Fibroblast of lung (primary cell): ENCODE data around the gene SLC6A11. TPM values are rescaled to one million over a fixed set of nuclear protein-coding genes. Genes with fewer than 3 reads are reported as not detected.

Experiments
- DNase-seq, 2 donors: peaks; one replicate each; pipeline versions ENCODE4 v3.0.0 to v3.0.0-alpha.2; 2010; ENCODE audit warnings: low read depth in 2 of 2
- H2AFZ ChIP-seq: 2 replicates; pipeline ENCODE4 v1.5.1; 2012; ENCODE audit warnings: low read length, control low read depth, inconsistent platforms
- H3K27ac ChIP-seq: 2 replicates; pipeline ENCODE4 v1.5.1; 2011; ENCODE audit warnings: low read length, control low read depth; ENCODE audit not compliant: insufficient read depth
- H3K27me3 ChIP-seq: 2 replicates; pipeline ENCODE4 v1.5.1; 2011; ENCODE audit warnings: mild to moderate bottlenecking, low read length; ENCODE audit not compliant: control insufficient read depth, insufficient read depth
- H3K36me3 ChIP-seq: 2 replicates; pipeline ENCODE4 v1.5.1; 2011; ENCODE audit warnings: low read length; ENCODE audit not compliant: control insufficient read depth, insufficient read depth
- H3K4me1 ChIP-seq: 2 replicates; pipeline ENCODE4 v1.5.1; 2011; ENCODE audit warnings: low read length; ENCODE audit not compliant: control insufficient read depth, insufficient read depth; ENCODE audit errors: extremely low read depth
- H3K4me2 ChIP-seq: 2 replicates; pipeline ENCODE4 v1.5.1; 2011; ENCODE audit warnings: low read length, control low read depth; ENCODE audit not compliant: insufficient read depth; ENCODE audit errors: extremely low read depth
- H3K4me3 ChIP-seq, 4 experiments: fragments of 200-600 bp in 1 of 4; sonication (generic) in 1 of 4; replicated peaks in 1 of 4; 2 replicates each; pipeline ENCODE4 v1.5.1; 2011 to 2016; ENCODE audit warnings: low read length in 4 of 4, low read depth in 3 of 4, mild to moderate bottlenecking in 3 of 4, control low read depth in 2 of 4, inconsistent platforms in 1 of 4, mixed read lengths in 1 of 4; ENCODE audit not compliant: insufficient read depth in 1 of 4; ENCODE audit errors: control extremely low read depth in 1 of 4
- H3K79me2 ChIP-seq: 2 replicates; pipeline ENCODE4 v1.5.1; 2012; ENCODE audit warnings: mild to moderate bottlenecking, low read length, inconsistent platforms; ENCODE audit not compliant: control insufficient read depth, insufficient read depth
- H3K9ac ChIP-seq: 2 replicates; pipeline ENCODE4 v1.5.1; 2011; ENCODE audit warnings: mild to moderate bottlenecking, low read length, control low read depth; ENCODE audit not compliant: insufficient read depth
- H3K9me3 ChIP-seq: 2 replicates; pipeline ENCODE4 v1.5.1; 2012; ENCODE audit warnings: low read depth, low read length; ENCODE audit not compliant: control insufficient read depth, insufficient read depth
- H4K20me1 ChIP-seq: 2 replicates; pipeline ENCODE4 v1.5.1; 2011; ENCODE audit warnings: low read length; ENCODE audit not compliant: control insufficient read depth, insufficient read depth; ENCODE audit errors: extremely low read depth
- EZH2 ChIP-seq: IDR thresholded peaks from 2 replicates; pipeline ENCODE4 v1.5.1; 2012; ENCODE audit warnings: low read length, control low read depth, mild to moderate bottlenecking; ENCODE audit errors: missing control alignments
- polyA plus RNA-seq, 2 donors: library from polyadenylated mRNA; depleted of rRNA in 1 of 2; stranded (reverse) in 1 of 2; unstranded in 1 of 2; fragments of >200 nt; gene quantifications; 2 replicates each; pipeline ENCODE4 v1.2.1, GENCODE V29; 2011 to 2012; ENCODE audit warnings: missing spikeins in 1 of 2
- total RNA-seq: library from RNA; depleted of rRNA; stranded (reverse); fragments of >200 nt; gene quantifications from 2 replicates; pipeline ENCODE4 v1.2.1, GENCODE V29; 2014
- TF ChIP-seq, protein P1 (sequence below), 2 donors: IDR thresholded peaks in 1 of 2; conservative IDR thresholded peaks in 1 of 2; 1 replicate in 1 of 2; 2 replicates in 1 of 2; pipeline ENCODE4 v1.5.1; 2011 to 2012; ENCODE audit warnings: low read length in 2 of 2, control low read depth in 1 of 2, inconsistent platforms in 1 of 2, low read depth in 1 of 2, mild to moderate bottlenecking in 1 of 2

SLC6A11 gene
- total and polyA plus RNA-seq, 2 donors (not counting 1 experiment from before 2014, with no cell fraction given), result 0.05 TPM; not detected in 1

DNA sequence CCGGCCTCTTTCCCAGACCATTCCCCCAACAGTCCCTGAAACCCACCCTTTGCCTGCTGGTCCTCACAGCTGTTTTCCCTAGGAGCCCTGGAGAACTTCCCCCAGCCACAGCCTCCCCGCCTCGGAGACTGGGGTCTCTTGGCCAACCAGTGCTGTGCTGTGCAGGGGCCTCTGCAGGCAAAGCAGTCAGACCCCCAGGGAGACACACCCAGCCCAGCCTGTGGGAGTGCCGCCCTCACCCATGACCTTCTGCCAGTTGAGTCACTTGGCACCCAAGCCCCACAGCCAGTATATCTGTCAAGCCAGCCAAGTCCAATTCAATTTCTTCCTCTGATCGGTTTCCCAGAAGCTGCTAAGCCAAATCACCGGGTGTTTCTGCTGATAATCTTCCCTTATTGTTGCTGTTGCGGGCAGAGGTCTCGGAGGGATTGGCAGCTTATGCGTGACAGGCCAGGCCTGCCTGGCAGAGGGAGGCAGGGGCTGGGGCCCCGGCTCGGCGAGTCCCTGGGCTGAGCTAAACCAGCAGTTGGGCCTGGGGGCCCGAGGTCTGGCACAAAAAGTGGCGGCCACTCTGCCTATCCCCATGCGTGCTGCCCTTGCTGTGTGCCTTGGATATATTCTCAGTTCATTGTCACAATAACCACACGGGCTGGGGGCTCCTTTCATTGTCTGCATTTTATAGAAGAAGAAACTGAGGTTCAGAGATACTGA is 110.9 kb downstream of the SLC6A11 start:
- no peak overlapping the region for H3K9ac ChIP-seq
- H3K4me1 ChIP-seq, result no peaks in the 10 kb centered on the region
- H3K79me2 ChIP-seq, result no peaks in the 10 kb centered on the region
- H3K4me3 ChIP-seq, result no peak overlapping the region
- no peak for TF ChIP-seq EZH2
- TF ChIP-seq, protein P1, sequence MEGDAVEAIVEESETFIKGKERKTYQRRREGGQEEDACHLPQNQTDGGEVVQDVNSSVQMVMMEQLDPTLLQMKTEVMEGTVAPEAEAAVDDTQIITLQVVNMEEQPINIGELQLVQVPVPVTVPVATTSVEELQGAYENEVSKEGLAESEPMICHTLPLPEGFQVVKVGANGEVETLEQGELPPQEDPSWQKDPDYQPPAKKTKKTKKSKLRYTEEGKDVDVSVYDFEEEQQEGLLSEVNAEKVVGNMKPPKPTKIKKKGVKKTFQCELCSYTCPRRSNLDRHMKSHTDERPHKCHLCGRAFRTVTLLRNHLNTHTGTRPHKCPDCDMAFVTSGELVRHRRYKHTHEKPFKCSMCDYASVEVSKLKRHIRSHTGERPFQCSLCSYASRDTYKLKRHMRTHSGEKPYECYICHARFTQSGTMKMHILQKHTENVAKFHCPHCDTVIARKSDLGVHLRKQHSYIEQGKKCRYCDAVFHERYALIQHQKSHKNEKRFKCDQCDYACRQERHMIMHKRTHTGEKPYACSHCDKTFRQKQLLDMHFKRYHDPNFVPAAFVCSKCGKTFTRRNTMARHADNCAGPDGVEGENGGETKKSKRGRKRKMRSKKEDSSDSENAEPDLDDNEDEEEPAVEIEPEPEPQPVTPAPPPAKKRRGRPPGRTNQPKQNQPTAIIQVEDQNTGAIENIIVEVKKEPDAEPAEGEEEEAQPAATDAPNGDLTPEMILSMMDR (conservative IDR thresholded peaks at IDR 0.05 in 1 of 2, IDR thresholded peaks at IDR 0.05 in 1 of 2; ENCODE audit: low read depth in 1 of 2, low read length in 2 of 2), result no peak
- H3K27ac ChIP-seq, result no peak overlapping the region
- DNase-seq, result peak in 1 of 2 donors; percentile 27
- H2AFZ ChIP-seq, result no peak overlapping the region
- peaks cover 2% of the 10 kb centered on the region for H3K27me3 ChIP-seq
- no peaks in the 10 kb centered on the region for H4K20me1 ChIP-seq
- H3K36me3 ChIP-seq, result no peaks in the 10 kb centered on the region
- H3K9me3 ChIP-seq, result no peaks in the 10 kb centered on the region
- no peak overlapping the region for H3K4me2 ChIP-seq

DNA sequence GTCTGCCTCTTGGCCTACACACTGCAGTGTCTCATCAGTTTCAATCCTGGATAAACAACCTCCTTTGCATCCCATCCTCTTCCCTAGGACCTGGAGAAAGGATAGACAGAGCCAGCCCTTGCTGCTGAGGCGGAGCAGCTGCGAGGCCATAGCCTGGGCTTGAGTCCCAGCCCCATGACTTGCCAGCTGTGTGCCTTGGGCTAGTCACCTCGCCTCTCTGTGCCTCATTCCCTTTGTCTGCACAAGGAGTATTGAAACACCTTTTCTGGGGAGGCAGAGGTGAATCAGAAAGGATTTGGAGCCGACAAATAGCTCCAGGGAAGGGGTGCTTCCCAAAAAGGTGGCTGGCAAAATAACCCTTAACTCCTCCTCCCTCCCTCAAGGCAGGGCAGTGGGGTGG is 111.5 kb downstream of the SLC6A11 start:
- no peak for DNase-seq
- no peaks in the 10 kb centered on the region for H3K36me3 ChIP-seq
- no peak overlapping the region for H3K27ac ChIP-seq
- peaks cover 2% of the 10 kb centered on the region for H3K27me3 ChIP-seq
- H4K20me1 ChIP-seq, result no peaks in the 10 kb centered on the region
- no peak overlapping the region for H3K4me2 ChIP-seq
- no peak overlapping the region for H3K4me3 ChIP-seq
- no peaks in the 10 kb centered on the region for H3K4me1 ChIP-seq
- H3K9ac ChIP-seq, result no peak overlapping the region
- H3K79me2 ChIP-seq, result no peaks in the 10 kb centered on the region
- no peaks in the 10 kb centered on the region for H3K9me3 ChIP-seq
- TF ChIP-seq, protein P1 (conservative IDR thresholded peaks at IDR 0.05 in 1 of 2, IDR thresholded peaks at IDR 0.05 in 1 of 2; ENCODE audit: low read depth in 1 of 2, low read length in 2 of 2), result no peak
- no peak for TF ChIP-seq EZH2
- no peak overlapping the region for H2AFZ ChIP-seq

DNA sequence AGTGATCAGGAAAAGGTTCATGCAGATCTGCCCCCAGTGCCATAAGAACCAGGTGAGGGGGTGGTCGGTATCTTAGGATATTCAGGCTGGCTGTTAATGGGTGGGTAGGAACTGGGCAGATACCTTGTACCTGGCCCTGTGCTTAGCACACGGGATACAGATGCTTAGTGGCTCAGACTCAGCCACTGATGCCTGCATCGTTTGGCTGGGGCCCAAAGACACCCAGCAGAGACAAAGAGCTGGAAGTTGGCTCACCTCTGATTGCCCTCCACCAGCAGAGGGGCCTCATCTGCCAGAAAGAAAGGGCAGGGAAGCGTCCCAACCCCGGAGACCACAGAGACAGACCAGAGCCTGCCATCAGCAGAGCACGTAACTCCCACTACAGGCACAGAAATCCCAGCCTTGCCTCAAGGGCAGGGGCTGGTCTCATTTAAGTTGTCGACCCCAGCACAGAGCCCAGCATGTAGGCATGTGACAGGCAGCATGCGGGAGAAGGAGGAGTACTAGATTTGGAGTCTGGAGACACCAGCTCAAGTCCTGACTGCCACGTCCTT is 112.5 kb downstream of the SLC6A11 start:
- Histone ChIP-seq H3K4me3 (no peak overlapping the region), H3K9ac (no peak overlapping the region), H3K9me3 (no peaks in the 10 kb centered on the region), H3K4me1 (no peaks in the 10 kb centered on the region), H2AFZ (no peak overlapping the region), H4K20me1 (no peaks in the 10 kb centered on the region), H3K79me2 (no peaks in the 10 kb centered on the region), H3K27me3 (peaks cover 2% of the 10 kb centered on the region), H3K36me3 (no peaks in the 10 kb centered on the region), H3K27ac (no peak overlapping the region), H3K4me2 (no peak overlapping the region)
- DNase-seq, result no peak
- TF ChIP-seq EZH2, result no peak
- TF ChIP-seq, protein P1 (conservative IDR thresholded peaks at IDR 0.05 in 1 of 2, IDR thresholded peaks at IDR 0.05 in 1 of 2; ENCODE audit: low read depth in 1 of 2, low read length in 2 of 2), result no peak
